HepG2 (cell line): ENCODE measurements around the gene RARRES1. TPM values are rescaled to one million over a fixed set of nuclear protein-coding genes. Genes with fewer than 3 reads are reported as not detected.

Source experiments
- ATAC-seq: fragments of 200-7000 bp; cut with Tn5 transposase; 3 replicates; pipeline ENCODE4 v1.9.1; 2020; ENCODE audit warnings: mild to moderate bottlenecking, moderate library complexity
- BruUV-seq: library from RNA; stranded (reverse); fragments of 400-500 nt; replicated peaks from 2 replicates; lab custom pipeline; 2021; lab: Mats Ljungman, UMichigan
- CTCF ChIA-PET: fragments of 300-600 bp; formaldehyde crosslinking; extraction: SDS; loops from one replicate; lab custom pipeline; 2021; ENCODE audit warnings: low total read pairs, inconsistent platforms, low intra/inter-chr PET ratio; lab: Yijun Ruan, JAX
- POLR2A ChIA-PET: fragments of 350-600 bp; sonication (Branson Sonifier 250); formaldehyde crosslinking; loops from one replicate; lab custom pipeline; 2020; ENCODE audit warnings: antibody characterized with exemption, inconsistent platforms; lab: Yijun Ruan, JAX
- DNase-seq: peaks from one replicate; pipeline ENCODE4 v3.0.0-alpha.2; 2015; ENCODE audit warnings: low spot score
- FAIRE-seq: peaks from 3 replicates; lab custom pipeline; 2011; peaks lifted over from hg19 to GRCh38; lab: Jason Lieb, UNC
- H2AFZ ChIP-seq: one replicate; pipeline ENCODE4 v1.6.1; 2011; ENCODE audit warnings: low read length, inconsistent platforms
- H3K27ac ChIP-seq: fragments of 300-600 bp; 3 replicates; pipeline ENCODE4 v1.8.0; 2011; ENCODE audit warnings: mixed run types, mild to moderate bottlenecking, mixed read lengths, low read length, inconsistent platforms; ENCODE audit not compliant: insufficient read depth; ENCODE audit errors: extremely low read length
- H3K27me3 ChIP-seq, 2 experiments: fragments of 200-600 bp in 1 of 2; 2 replicates in 1 of 2; 3 replicates in 1 of 2; pipeline versions ENCODE4 v1.6.0 to v1.8.0; 2011; ENCODE audit warnings: low read length in 2 of 2, mild to moderate bottlenecking in 2 of 2, moderate library complexity in 2 of 2, inconsistent platforms in 1 of 2; ENCODE audit not compliant: insufficient read depth in 2 of 2, control insufficient read depth in 1 of 2
- H3K36me3 ChIP-seq, 2 experiments: fragments of 200-600 bp in 1 of 2; replicated peaks in 1 of 2; 2 replicates in 1 of 2; 3 replicates in 1 of 2; pipeline versions ENCODE4 v1.5.1 to v1.8.0; 2011; ENCODE audit warnings: low read length in 2 of 2, inconsistent platforms in 1 of 2; ENCODE audit not compliant: insufficient read depth in 2 of 2, control insufficient read depth in 1 of 2
- H3K4me1 ChIP-seq: 2 replicates; pipeline ENCODE4 v1.5.1; 2012; ENCODE audit warnings: low read length, inconsistent platforms; ENCODE audit not compliant: insufficient read depth
- H3K4me2 ChIP-seq: 2 replicates; pipeline ENCODE4 v1.6.0; 2011; ENCODE audit warnings: low read depth, low read length, inconsistent platforms
- H3K4me3 ChIP-seq, 3 experiments: fragments of 200-600 bp in 1 of 3; sonication (generic), shearing (Covaris generic) in 1 of 3; replicated peaks in 1 of 3; 2 replicates each; pipeline ENCODE4 v1.5.1; 2011 to 2016; ENCODE audit warnings: low read length in 3 of 3, inconsistent platforms in 2 of 3, low read depth in 2 of 3, mild to moderate bottlenecking in 2 of 3, control low read depth in 1 of 3, mixed read lengths in 1 of 3; ENCODE audit not compliant: insufficient read depth in 1 of 3
- H3K79me2 ChIP-seq: one replicate; pipeline ENCODE4 v1.6.1; 2011; ENCODE audit warnings: low read length, inconsistent platforms; ENCODE audit not compliant: insufficient read depth
- H3K9ac ChIP-seq: 2 replicates; pipeline ENCODE4 v1.6.0; 2011; ENCODE audit warnings: mild to moderate bottlenecking, low read depth, low read length, inconsistent platforms; ENCODE audit not compliant: insufficient read depth
- H3K9me3 ChIP-seq: 2 replicates; pipeline ENCODE4 v1.5.1; 2012; ENCODE audit warnings: mild to moderate bottlenecking, low read length
- H4K20me1 ChIP-seq: 2 replicates; pipeline ENCODE4 v1.6.0; 2011; ENCODE audit warnings: inconsistent platforms, mild to moderate bottlenecking, low read length, moderate library complexity; ENCODE audit not compliant: insufficient read depth
- FOXA3 ChIP-seq: IDR thresholded peaks from 2 replicates; pipeline ENCODE4 v1.6.1; 2016; ENCODE audit warnings: missing genetic modification reagents, missing compliant biosample characterization
- GABPA ChIP-seq, 2 experiments: IDR thresholded peaks; 2 replicates each; pipeline ENCODE4 v1.6.1; 2011 to 2016; ENCODE audit warnings: low read depth in 2 of 2, low read length in 1 of 2, missing biosample characterization in 1 of 2, missing genetic modification characterization in 1 of 2
- KDM4B ChIP-seq: sonication (generic); formaldehyde crosslinking; IDR thresholded peaks from 2 replicates; pipeline ENCODE4 v1.4.0; 2020; ENCODE audit warnings: missing genetic modification reagents
- MYNN ChIP-seq: sonication (generic); formaldehyde crosslinking; IDR thresholded peaks from 2 replicates; pipeline ENCODE4 v1.4.0; 2020; ENCODE audit warnings: mild to moderate bottlenecking, low read depth, missing genetic modification reagents
- NFYB ChIP-seq: sonication (generic); formaldehyde crosslinking; IDR thresholded peaks from 2 replicates; pipeline ENCODE4 v1.4.0; 2020; ENCODE audit warnings: missing genetic modification reagents
- SOX5 ChIP-seq: IDR thresholded peaks from 2 replicates; pipeline ENCODE4 v1.6.1; 2016; ENCODE audit warnings: borderline replicate concordance
- TCF7 ChIP-seq: sonication (generic); IDR thresholded peaks from 2 replicates; pipeline ENCODE4 v1.6.1; 2016; ENCODE audit warnings: antibody characterized with exemption, low read depth
- TMF1 ChIP-seq: sonication (generic); formaldehyde crosslinking; IDR thresholded peaks from 2 replicates; pipeline ENCODE4 v1.8.1; 2022; ENCODE audit warnings: low read depth, missing genetic modification reagents
- ZNF672 ChIP-seq: sonication (generic); formaldehyde crosslinking; IDR thresholded peaks from 2 replicates; pipeline ENCODE4 v1.8.1; 2022; ENCODE audit warnings: missing genetic modification reagents
- WGBS: methylation state at CpG from one replicate; pipeline ENCODE4 v1.1.6; 2017; ENCODE audit warnings: low lambda C conversion rate; 5-methylcytosine and 5-hydroxymethylcytosine counted together
- in situ Hi-C: cut with HindIII; loops from 2 replicates; pipeline ENCODE4 v1.10.0; 2017; ENCODE audit warnings: low pct_unique_long_range_greater_than_20kb; ENCODE audit not compliant: extremely low pct_ligation_motif_present
- intact Hi-C: fragments of 100-400 bp; cut with micrococcal nuclease; formaldehyde crosslinking; loops from one replicate; pipeline ENCODE4 v1.10.0; 2022; ENCODE audit not compliant: unreplicated experiment
- polyA plus RNA-seq, 8 experiments: library from polyadenylated mRNA; depleted of rRNA in 3 of 8; stranded (reverse) in 7 of 8; unstranded in 1 of 8; fragments of >200 nt; fragmentation: Illumina TruSeq in 4 of 8; extraction: Trizol in 4 of 8; gene quantifications; 2 replicates each; pipeline versions ENCODE4 v1.2.1 to v1.2.3, GENCODE V29; 2011 to 2016; ENCODE audit warnings: low read depth in 4 of 8, missing spikeins in 1 of 8, mixed read lengths in 1 of 8; ENCODE audit not compliant: insufficient read depth in 1 of 8
- total RNA-seq, 5 experiments: library from RNA; depleted of rRNA; stranded (reverse); fragments of >200 nt; fragmentation: Illumina TruSeq; extraction: Trizol; gene quantifications; 2 replicates each; pipeline ENCODE4 v1.2.3, GENCODE V29; 2016; ENCODE audit warnings: low read depth in 1 of 5
- TF ChIP-seq, protein P1 (sequence below): sonication (generic); formaldehyde crosslinking; IDR thresholded peaks from 2 replicates; pipeline ENCODE4 v1.4.0; 2020; ENCODE audit warnings: missing genetic modification reagents
- TF ChIP-seq, protein P2 (sequence below): sonication (generic); formaldehyde crosslinking; IDR thresholded peaks from 2 replicates; pipeline ENCODE4 v1.4.0; 2020; ENCODE audit warnings: mild to moderate bottlenecking, missing genetic modification reagents
- TF ChIP-seq, protein P3 (sequence below): sonication (generic); formaldehyde crosslinking; IDR thresholded peaks from 2 replicates; pipeline ENCODE4 v1.5.1; 2020; ENCODE audit warnings: missing genetic modification reagents, mild to moderate bottlenecking, borderline replicate concordance

Gene RARRES1
- total and polyA plus RNA-seq, 2 of the 13 experiments (the other 11 are each of a cell fraction or from before 2014, with no cell fraction given) = not detected

DNA sequence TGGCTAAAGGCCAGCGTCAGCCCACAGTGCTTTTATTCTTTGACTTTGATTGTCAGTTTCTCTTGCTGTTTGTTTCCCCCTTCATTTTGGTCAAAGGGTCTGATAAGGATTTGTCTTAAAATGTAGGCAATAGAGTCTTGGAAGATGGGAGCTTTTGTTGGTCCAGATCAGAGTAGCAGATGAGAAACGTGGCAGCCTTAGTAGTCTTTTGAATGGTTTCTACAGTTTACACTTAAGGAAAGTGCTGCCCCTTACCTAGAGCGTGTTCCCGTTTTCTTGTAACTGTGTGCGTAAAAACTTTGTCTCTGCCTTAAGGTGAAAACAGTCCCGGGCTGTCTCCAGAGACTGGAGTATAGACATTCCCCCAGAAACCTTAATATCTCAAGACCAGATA is 60.4 kb downstream of the RARRES1 start:
- Histone ChIP-seq H3K36me3 (peaks cover 6 to 29% of the 10 kb centered on the region in 2 experiments; a peak in 4 of 5 replicates), H2AFZ (no peak overlapping the region), H3K27ac (no peak overlapping the region), H4K20me1 (no peaks in the 10 kb centered on the region), H3K79me2 (no peaks in the 10 kb centered on the region), H3K9ac (no peak overlapping the region), H3K27me3 (no peaks in the 10 kb centered on the region), H3K4me2 (no peak overlapping the region), H3K4me3 (no peak overlapping the region), H3K4me1 (no peaks in the 10 kb centered on the region), H3K9me3 (no peaks in the 10 kb centered on the region)
- WGBS = 96% methylated on average over 6 of the region's 6 CpGs
- no peak for TF ChIP-seq MYNN (CRISPR knock-in tag)
- TF ChIP-seq KDM4B = no peak
- TF ChIP-seq FOXA3 (CRISPR knock-in tag) = no peak
- no peak for TF ChIP-seq TMF1 (CRISPR knock-in tag)
- no peak for TF ChIP-seq SOX5
- TF ChIP-seq NFYB = no peak
- TF ChIP-seq, protein P1, sequence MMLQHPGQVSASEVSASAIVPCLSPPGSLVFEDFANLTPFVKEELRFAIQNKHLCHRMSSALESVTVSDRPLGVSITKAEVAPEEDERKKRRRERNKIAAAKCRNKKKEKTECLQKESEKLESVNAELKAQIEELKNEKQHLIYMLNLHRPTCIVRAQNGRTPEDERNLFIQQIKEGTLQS (CRISPR knock-in tag) = no peak
- TF ChIP-seq, protein P2, sequence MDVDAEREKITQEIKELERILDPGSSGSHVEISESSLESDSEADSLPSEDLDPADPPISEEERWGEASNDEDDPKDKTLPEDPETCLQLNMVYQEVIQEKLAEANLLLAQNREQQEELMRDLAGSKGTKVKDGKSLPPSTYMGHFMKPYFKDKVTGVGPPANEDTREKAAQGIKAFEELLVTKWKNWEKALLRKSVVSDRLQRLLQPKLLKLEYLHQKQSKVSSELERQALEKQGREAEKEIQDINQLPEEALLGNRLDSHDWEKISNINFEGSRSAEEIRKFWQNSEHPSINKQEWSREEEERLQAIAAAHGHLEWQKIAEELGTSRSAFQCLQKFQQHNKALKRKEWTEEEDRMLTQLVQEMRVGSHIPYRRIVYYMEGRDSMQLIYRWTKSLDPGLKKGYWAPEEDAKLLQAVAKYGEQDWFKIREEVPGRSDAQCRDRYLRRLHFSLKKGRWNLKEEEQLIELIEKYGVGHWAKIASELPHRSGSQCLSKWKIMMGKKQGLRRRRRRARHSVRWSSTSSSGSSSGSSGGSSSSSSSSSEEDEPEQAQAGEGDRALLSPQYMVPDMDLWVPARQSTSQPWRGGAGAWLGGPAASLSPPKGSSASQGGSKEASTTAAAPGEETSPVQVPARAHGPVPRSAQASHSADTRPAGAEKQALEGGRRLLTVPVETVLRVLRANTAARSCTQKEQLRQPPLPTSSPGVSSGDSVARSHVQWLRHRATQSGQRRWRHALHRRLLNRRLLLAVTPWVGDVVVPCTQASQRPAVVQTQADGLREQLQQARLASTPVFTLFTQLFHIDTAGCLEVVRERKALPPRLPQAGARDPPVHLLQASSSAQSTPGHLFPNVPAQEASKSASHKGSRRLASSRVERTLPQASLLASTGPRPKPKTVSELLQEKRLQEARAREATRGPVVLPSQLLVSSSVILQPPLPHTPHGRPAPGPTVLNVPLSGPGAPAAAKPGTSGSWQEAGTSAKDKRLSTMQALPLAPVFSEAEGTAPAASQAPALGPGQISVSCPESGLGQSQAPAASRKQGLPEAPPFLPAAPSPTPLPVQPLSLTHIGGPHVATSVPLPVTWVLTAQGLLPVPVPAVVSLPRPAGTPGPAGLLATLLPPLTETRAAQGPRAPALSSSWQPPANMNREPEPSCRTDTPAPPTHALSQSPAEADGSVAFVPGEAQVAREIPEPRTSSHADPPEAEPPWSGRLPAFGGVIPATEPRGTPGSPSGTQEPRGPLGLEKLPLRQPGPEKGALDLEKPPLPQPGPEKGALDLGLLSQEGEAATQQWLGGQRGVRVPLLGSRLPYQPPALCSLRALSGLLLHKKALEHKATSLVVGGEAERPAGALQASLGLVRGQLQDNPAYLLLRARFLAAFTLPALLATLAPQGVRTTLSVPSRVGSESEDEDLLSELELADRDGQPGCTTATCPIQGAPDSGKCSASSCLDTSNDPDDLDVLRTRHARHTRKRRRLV = no peak
- TF ChIP-seq, protein P3, sequence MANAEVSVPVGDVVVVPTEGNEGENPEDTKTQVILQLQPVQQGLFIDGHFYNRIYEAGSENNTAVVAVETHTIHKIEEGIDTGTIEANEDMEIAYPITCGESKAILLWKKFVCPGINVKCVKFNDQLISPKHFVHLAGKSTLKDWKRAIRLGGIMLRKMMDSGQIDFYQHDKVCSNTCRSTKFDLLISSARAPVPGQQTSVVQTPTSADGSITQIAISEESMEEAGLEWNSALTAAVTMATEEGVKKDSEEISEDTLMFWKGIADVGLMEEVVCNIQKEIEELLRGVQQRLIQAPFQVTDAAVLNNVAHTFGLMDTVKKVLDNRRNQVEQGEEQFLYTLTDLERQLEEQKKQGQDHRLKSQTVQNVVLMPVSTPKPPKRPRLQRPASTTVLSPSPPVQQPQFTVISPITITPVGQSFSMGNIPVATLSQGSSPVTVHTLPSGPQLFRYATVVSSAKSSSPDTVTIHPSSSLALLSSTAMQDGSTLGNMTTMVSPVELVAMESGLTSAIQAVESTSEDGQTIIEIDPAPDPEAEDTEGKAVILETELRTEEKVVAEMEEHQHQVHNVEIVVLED = no peak
- no peak for TF ChIP-seq TCF7
- TF ChIP-seq GABPA (IDR thresholded peaks at IDR 0.05; ENCODE audit: low read depth, low read length) = no peak
- TF ChIP-seq GABPA (CRISPR knock-in tag; IDR thresholded peaks at IDR 0.05; ENCODE audit: low read depth) = no peak
- TF ChIP-seq ZNF672 (CRISPR knock-in tag) = no peak
- in situ Hi-C loops = no loop called here
- FAIRE-seq (no peak), DNase-seq (no peak), ATAC-seq (no peak)
- no TSS peak for BruUV-seq
- CTCF ChIA-PET = no interaction called here
- POLR2A ChIA-PET = no interaction called here
- intact Hi-C loops = no loop called here
